Naive thymus-derived CD4-positive, alpha-beta T cell (primary cell): Measurements from ENCODE around the gene INPP5B. TPM values are rescaled to one million over a fixed set of nuclear protein-coding genes. Genes with fewer than 3 reads are reported as not detected.

Experiments used
- ATAC-seq: fragments of 150-1000 bp; cut with Tn5 transposase; 2 replicates; pipeline ENCODE4 v1.10.0; 2021; ENCODE audit warnings: mild to moderate bottlenecking, moderate library complexity
- CTCF ChIA-PET: fragments of 350-600 bp; sonication (Branson Sonifier 250); formaldehyde crosslinking; loops from one replicate; lab custom pipeline; 2021; ENCODE audit warnings: antibody characterized with exemption; lab: Charles Lee
- POLR2A ChIA-PET: fragments of 350-600 bp; sonication (Branson Sonifier 250); formaldehyde crosslinking; loops from one replicate; lab custom pipeline; 2021; ENCODE audit warnings: antibody characterized with exemption, inconsistent platforms; lab: Charles Lee
- DNase-seq, 9 donors: peaks; one replicate each; pipeline versions ENCODE4 v3.0.0 to v3.0.0-alpha.2; 2020 to 2022; ENCODE audit warnings: mixed read lengths in 1 of 9
- H3K27ac ChIP-seq: one replicate; pipeline ENCODE4 v1.7.0; 2013; ENCODE audit warnings: mild to moderate bottlenecking, low read depth, low read length, moderate library complexity
- H3K27me3 ChIP-seq, 2 donors: one replicate each; pipeline ENCODE4 v1.7.0; 2013; ENCODE audit warnings: low read length in 2 of 2, mild to moderate bottlenecking in 2 of 2, moderate library complexity in 2 of 2; ENCODE audit not compliant: control insufficient read depth in 2 of 2, insufficient read depth in 2 of 2
- H3K36me3 ChIP-seq, 3 experiments: 1 replicate in 2 of 3; 2 replicates in 1 of 3; pipeline ENCODE4 v1.7.0; 2013; ENCODE audit warnings: low read length in 3 of 3, mild to moderate bottlenecking in 3 of 3, moderate library complexity in 1 of 3; ENCODE audit not compliant: insufficient read depth in 3 of 3, control insufficient read depth in 2 of 3
- H3K4me1 ChIP-seq, 2 donors: one replicate each; pipeline ENCODE4 v1.7.0; 2013; ENCODE audit warnings: low read length in 2 of 2, mild to moderate bottlenecking in 2 of 2, moderate library complexity in 1 of 2; ENCODE audit not compliant: control insufficient read depth in 2 of 2, insufficient read depth in 2 of 2
- H3K4me3 ChIP-seq: 2 replicates; pipeline ENCODE4 v1.7.0; 2013; ENCODE audit warnings: mild to moderate bottlenecking, low read length
- H3K9me3 ChIP-seq, 3 experiments: 1 replicate in 2 of 3; 2 replicates in 1 of 3; pipeline ENCODE4 v1.7.0; 2013; ENCODE audit warnings: low read length in 3 of 3; ENCODE audit not compliant: control insufficient read depth in 2 of 3
- H3K27ac Mint-ChIP-seq, 9 donors: one replicate each; pipeline ENCODE4 v1.8.0; 2020 to 2022; ENCODE audit warnings: mixed read lengths in 9 of 9, mild to moderate bottlenecking in 8 of 9, moderate library complexity in 5 of 9, inconsistent platforms in 2 of 9
- H3K27me3 Mint-ChIP-seq, 5 donors: one replicate each; pipeline ENCODE4 v1.8.0; 2021 to 2022; ENCODE audit warnings: mixed read lengths in 5 of 5, mild to moderate bottlenecking in 1 of 5
- H3K36me3 Mint-ChIP-seq, 5 donors: one replicate each; pipeline ENCODE4 v1.8.0; 2020 to 2022; ENCODE audit warnings: mixed read lengths in 5 of 5, mild to moderate bottlenecking in 3 of 5, inconsistent platforms in 1 of 5
- H3K4me1 Mint-ChIP-seq, 7 donors: one replicate each; pipeline ENCODE4 v1.8.0; 2020 to 2022; ENCODE audit warnings: mixed read lengths in 7 of 7, mild to moderate bottlenecking in 3 of 7, inconsistent platforms in 1 of 7
- H3K4me3 Mint-ChIP-seq, 10 donors: one replicate each; pipeline ENCODE4 v1.8.0; 2020 to 2022; ENCODE audit warnings: mild to moderate bottlenecking in 10 of 10, mixed read lengths in 10 of 10, moderate library complexity in 6 of 10, inconsistent platforms in 2 of 10
- H3K9me3 Mint-ChIP-seq, 11 donors: one replicate each; pipeline ENCODE4 v1.8.0; 2020 to 2022; ENCODE audit warnings: mixed read lengths in 11 of 11, mild to moderate bottlenecking in 4 of 11, inconsistent platforms in 1 of 11, moderate library complexity in 1 of 11
- intact Hi-C, 2 donors: fragments of 100-400 bp; cut with micrococcal nuclease; formaldehyde crosslinking; loops; one replicate each; pipeline ENCODE4 v1.15.1; 2023
- polyA plus RNA-seq, 2 donors: library from polyadenylated mRNA; unstranded; fragments of 300-500 nt; fragmentation: Illumina TruSeq; gene quantifications; one replicate each; pipeline ENCODE4 v1.2.3, GENCODE V29; 2021
- total RNA-seq, 6 experiments: library from RNA in 5 of 6; stranded (reverse) in 5 of 6; gene quantifications; 1 replicate in 5 of 6; 2 replicates in 1 of 6; pipeline ENCODE4 v1.2.3 and lab custom pipeline; 2021 to 2026

The INPP5B gene
- total and polyA plus RNA-seq, 7 experiments from 2014 or later, result 14.1 to 35.7 (median 28.0) TPM

- H3K36me3 Mint-ChIP-seq, result peaks cover 0 to 15% (median 10%) of the 10 kb centered on the region in 5 donors
Measured at GRCh38 chr1:37811027-37811655, 135.7 kb downstream of the INPP5B start.

More at GRCh38 chr1:37811027-37811655, 135.7 kb downstream of the INPP5B start:
- Histone ChIP-seq H3K4me1 (peaks cover 15 to 16% of the 10 kb centered on the region in 2 donors), H3K4me3 (no peak overlapping the region), H3K27ac (no peak overlapping the region), H3K36me3 (peaks cover 0 to 30% (median 4%) of the 10 kb centered on the region in 3 experiments), H3K27me3 (no peaks in the 10 kb centered on the region), H3K9me3 (no peaks in the 10 kb centered on the region)
- Mint-ChIP-seq H3K27ac (peak overlapping the region in 5 of 9 donors; percentile 29 to 72 (median 36)), H3K4me1 (peaks cover 20 to 39% (median 25%) of the 10 kb centered on the region in 7 donors), H3K27me3 (no peaks in the 10 kb centered on the region), H3K9me3 (no peaks in the 10 kb centered on the region), H3K4me3 (peak overlapping the region in 5 of 10 donors; percentile 17 to 70 (median 25))
- ChIA-PET CTCF (no interaction called here), POLR2A (no interaction called here)
- ATAC-seq, result peak; percentile 62
- peak; percentile 25 to 68 (median 52) for DNase-seq
- intact Hi-C loops, result loop anchor here (1.0 kb wide), 2 partner anchors 49 to 178 kb away; no protein-coding TSS in a partner anchor

Other genes with a start within 250 kb of the INPP5B start
- under 1 TPM in 1 of 5 experiments, not detected in 4; 0.19 TPM for gene EPHA10, start 181.9 kb downstream of the INPP5B start, total RNA-seq
- not detected for gene EPHA10, start 181.9 kb downstream of the INPP5B start, polyA plus RNA-seq
- gene MANEAL, start 153.2 kb downstream of the INPP5B start, total RNA-seq, result 1 to 10 TPM in 4 of 5 experiments, under 1 TPM in 1; 0.66 to 2.1 (median 1.1) TPM
- gene MANEAL, start 153.2 kb downstream of the INPP5B start, polyA plus RNA-seq, result 1 to 10 TPM in 1 of 2 donors, under 1 TPM in 1; 0.48 to 1.6 TPM
- 10 to 100 TPM; 11.4 to 20.6 (median 11.7) TPM for gene C1orf122, start 139.3 kb downstream of the INPP5B start, total RNA-seq
- gene C1orf122, start 139.3 kb downstream of the INPP5B start, polyA plus RNA-seq, result 10 to 100 TPM; 24.8 to 26.4 TPM
- gene YRDC, start 138.8 kb downstream of the INPP5B start, total RNA-seq, result 10 to 100 TPM; 13.1 to 30.6 (median 22.3) TPM
- gene YRDC, start 138.8 kb downstream of the INPP5B start, polyA plus RNA-seq, result 10 to 100 TPM; 13.4 to 17.0 TPM
- 10 to 100 TPM; 22.9 to 45.2 (median 27.1) TPM for gene MTF1, start 87.5 kb downstream of the INPP5B start, total RNA-seq
- 10 to 100 TPM; 25.2 to 27.1 TPM for gene MTF1, start 87.5 kb downstream of the INPP5B start, polyA plus RNA-seq
- gene SF3A3, start 43.0 kb upstream of the INPP5B start, total RNA-seq, result 10 to 100 TPM; 43.2 to 90.4 (median 77.6) TPM
- 100 to 1,000 TPM; 116 to 118 TPM for gene SF3A3, start 43.0 kb upstream of the INPP5B start, polyA plus RNA-seq
- 10 to 100 TPM in 2 of 5 experiments, 1 to 10 TPM in 3; 2.9 to 19.0 (median 8.6) TPM for gene FHL3, start 58.5 kb upstream of the INPP5B start, total RNA-seq
- 1 to 10 TPM; 5.1 to 8.8 TPM for gene FHL3, start 58.5 kb upstream of the INPP5B start, polyA plus RNA-seq
- 10 to 100 TPM in 3 of 5 experiments, 1 to 10 TPM in 2; 8.2 to 42.8 (median 15.7) TPM for gene UTP11, start 65.7 kb upstream of the INPP5B start, total RNA-seq
- gene UTP11, start 65.7 kb upstream of the INPP5B start, polyA plus RNA-seq, result 10 to 100 TPM; 17.4 to 26.0 TPM
- gene POU3F1, start 99.7 kb upstream of the INPP5B start, total RNA-seq, result under 1 TPM in 2 of 5 experiments, not detected in 3; 0.17 to 0.19 TPM
- gene POU3F1, start 99.7 kb upstream of the INPP5B start, polyA plus RNA-seq, result not detected